Measurements from ENCODE around the gene SHLD3. TPM values are rescaled to one million over a fixed set of nuclear protein-coding genes. Genes with fewer than 3 reads are reported as not detected.
"Not testable (repeated sequence)": the region's sequence is repeated elsewhere in the genome, so short reads cannot be mapped to it uniquely, and the experiment has no call there.

Gene SHLD3
- total RNA-seq, 1 donor from 2014 or later, result 3.9 TPM

DNA sequence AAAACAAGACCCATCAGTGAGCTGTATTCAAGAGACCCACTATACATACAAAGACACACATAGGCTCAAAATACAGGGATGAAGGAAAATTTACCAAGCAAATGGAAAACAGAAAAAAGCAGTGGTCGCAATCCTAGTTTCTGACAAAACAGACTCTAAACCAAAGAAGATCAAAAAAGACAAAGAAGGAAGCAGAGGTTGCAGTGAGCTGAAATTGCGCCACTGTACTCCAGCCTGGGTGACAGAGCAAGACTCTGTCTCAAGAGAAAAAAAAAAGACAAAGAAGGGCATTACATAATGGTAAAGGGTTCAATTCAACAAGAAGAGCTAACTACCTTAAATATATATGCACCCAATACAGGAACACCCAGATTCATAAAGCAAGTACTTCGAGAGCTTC, 51.2 kb downstream of the SHLD3 start:
- DNase-seq (ENCODE audit: low read depth, low spot score), result not testable (repeated sequence)

Other genes with a start within 250 kb of the SHLD3 start
- 73.1 and 117 TPM in 2 replicates for gene ADAMTS6, start 143.1 kb upstream of the SHLD3 start, total RNA-seq
- 17.8 and 22.3 TPM in 2 replicates for gene CENPK, start 61.9 kb upstream of the SHLD3 start, total RNA-seq
- gene PPWD1, start 61.7 kb upstream of the SHLD3 start, total RNA-seq, result 29.9 and 44.7 TPM in 2 replicates
- 20.3 and 32.5 TPM in 2 replicates for gene TRIM23, start 694 bp upstream of the SHLD3 start, total RNA-seq
- 24.5 and 25.1 TPM in 2 replicates for gene TRAPPC13, start within 50 bp of the SHLD3 start, total RNA-seq
- gene SGTB, start 97.1 kb downstream of the SHLD3 start, total RNA-seq, result 11.8 and 17.1 TPM in 2 replicates
- 46.0 and 73.0 TPM in 2 replicates for gene NLN, start 97.2 kb downstream of the SHLD3 start, total RNA-seq

Measured in pulmonary artery endothelial cell (primary cell).